HG03460 (cell line): ENCODE results near the gene SLC46A1.
A peak's percentile ranks its signal among the peaks of the same experiment; 100 is the strongest.

Experiments
- ATAC-seq: cut with Tn5 transposase; IDR thresholded peaks from one replicate; pipeline ENCODE4 v1.9.1; 2021; ENCODE audit not compliant: unreplicated experiment

The SLC46A1 gene

DNA sequence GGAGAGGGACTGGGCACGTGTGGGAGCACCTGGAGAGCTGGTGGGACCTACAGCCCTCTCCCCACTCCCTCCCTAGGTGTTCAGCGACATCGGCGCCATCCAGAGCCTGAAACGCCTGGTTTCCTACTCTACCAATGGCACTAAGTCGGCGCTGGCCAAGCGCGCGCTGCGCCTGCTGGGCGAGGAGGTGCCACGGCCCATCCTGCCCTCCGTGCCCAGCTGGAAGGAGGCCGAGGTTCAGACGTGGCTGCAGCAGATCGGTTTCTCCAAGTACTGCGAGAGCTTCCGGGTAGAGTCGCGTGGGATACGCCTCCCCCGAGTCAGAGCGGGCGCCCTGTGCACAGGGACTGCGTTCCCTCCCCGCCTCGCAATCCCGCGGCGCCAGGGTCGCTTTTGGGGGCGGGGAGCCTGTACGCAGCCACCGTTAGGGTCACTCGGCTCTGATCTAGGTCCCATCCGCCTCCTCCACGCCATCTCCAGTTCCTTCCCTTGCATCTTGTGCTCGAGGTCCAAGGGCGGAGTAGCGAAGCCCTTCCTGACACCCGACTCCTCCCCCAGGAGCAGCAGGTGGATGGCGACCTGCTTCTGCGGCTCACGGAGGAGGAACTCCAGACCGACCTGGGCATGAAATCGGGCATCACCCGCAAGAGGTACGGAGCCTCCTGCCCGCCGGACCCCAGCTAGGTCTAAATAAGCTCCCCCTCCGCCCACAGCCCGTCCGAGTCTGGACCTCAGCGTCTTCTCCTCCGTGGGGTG is 21.6 kb downstream of the SLC46A1 start:
- ATAC-seq = peak; percentile 56

DNA sequence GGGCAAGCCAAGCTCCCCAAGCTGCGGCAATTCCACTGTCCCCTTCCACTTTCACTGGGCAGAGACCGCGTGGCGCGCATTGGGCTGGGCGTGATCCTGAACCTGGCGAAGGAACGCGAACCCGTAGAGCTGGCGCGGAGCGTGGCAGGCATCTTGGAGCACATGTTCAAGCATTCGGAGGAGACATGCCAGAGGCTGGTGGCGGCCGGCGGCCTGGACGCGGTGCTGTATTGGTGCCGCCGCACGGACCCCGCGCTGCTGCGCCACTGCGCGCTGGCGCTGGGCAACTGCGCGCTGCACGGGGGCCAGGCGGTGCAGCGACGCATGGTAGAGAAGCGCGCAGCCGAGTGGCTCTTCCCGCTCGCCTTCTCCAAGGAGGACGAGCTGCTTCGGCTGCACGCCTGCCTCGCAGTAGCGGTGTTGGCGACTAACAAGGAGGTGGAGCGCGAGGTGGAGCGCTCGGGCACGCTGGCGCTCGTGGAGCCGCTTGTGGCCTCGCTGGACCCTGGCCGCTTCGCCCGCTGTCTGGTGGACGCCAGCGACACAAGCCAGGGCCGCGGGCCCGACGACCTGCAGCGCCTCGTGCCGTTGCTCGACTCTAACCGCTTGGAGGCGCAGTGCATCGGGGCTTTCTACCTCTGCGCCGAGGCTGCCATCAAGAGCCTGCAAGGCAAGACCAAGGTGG is 24.7 kb downstream of the SLC46A1 start:
- ATAC-seq = no peak

DNA sequence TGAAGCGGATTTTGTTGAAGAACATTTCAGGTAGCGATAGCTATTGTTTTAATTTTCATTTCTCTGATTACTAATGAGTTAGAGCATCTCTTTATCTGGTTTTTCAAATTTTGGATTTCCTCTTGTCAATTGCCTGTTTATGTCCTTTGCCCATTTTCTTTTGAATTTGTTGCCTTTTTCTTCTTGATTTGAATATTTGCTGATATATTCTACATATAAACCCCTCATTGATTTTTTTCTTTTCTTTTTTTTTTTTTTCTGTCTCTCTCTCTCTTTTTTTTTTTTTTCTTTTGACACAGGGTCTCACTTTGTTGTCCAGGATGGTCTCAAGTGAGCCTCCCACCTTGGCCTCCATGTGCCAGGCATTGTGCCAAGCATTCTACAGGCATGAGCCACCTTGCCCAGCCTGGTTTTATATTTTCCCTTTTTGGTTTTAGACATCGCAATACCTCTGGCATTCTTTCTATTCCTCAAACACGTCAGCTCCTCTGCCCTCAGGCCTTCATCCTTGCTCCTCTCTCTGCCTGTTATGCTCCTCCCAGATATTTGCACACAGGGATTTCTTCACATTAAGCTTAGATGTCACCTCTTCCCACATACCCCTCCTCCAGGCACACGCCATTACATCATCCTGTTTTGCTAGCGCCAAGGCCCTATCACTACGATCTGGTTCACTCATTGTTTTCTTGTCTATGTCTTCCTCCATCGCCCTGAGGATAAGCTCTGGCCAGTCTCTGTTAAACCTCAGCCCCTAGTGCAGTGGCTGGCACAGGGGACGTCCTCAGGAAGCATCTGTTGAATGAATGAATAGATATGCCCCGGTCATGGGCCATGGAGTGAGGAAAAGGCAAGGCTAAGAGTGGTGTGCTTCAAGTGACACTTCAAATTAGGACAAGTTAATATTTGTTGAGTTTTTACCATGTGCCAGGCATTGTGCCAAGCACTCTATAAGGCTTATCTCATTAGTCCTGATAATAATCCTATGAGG is 25.9 kb downstream of the SLC46A1 start:
- no peak for ATAC-seq

DNA sequence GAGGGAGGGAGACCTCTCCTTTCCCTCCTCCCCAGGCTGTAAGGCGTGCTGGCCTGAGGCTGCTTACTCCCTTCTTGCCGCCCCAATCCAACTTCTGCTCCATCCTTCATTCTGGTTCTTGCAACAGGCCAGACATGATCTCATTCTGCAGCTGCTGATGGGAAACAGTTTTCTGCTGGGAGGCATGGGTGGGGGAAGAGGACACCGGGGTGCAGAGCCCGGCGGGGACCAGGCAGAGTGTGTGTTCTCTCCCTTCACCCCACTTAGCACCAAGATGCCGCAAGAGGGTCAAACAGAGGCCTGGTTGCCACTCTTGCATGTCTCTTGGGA is 33.1 kb downstream of the SLC46A1 start:
- no peak for ATAC-seq

DNA sequence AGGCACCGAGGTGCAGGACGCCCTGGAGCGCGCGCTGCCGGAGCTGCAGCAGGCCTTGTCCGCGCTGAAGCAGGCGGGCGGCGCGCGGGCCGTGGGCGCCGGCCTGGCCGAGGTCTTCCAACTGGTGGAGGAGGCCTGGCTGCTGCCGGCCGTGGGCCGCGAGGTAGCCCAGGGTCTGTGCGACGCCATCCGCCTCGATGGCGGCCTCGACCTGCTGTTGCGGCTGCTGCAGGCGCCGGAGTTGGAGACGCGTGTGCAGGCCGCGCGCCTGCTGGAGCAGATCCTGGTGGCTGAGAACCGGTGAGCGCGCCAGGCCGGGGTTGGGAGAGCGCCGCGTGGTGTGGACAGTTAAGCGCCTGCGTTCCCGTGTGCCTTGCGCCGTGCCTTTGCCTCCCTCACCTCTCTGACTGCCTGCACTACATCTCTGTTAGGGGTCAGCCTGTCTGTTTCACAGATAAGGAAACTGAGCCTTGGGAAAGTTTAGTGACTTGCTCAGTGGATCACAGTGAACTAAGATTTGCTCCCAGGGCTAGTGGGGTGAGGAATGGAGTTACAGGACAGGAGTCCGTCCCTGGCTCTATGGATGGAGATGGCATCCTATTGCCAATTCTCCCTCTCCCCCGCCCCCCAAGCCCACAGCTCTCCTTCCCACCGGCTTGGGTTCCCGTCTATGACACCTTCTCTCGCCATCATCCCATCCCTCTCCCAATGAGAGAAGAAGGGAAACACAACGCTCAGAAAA is 33.6 kb downstream of the SLC46A1 start:
- ATAC-seq = peak; percentile 23

DNA sequence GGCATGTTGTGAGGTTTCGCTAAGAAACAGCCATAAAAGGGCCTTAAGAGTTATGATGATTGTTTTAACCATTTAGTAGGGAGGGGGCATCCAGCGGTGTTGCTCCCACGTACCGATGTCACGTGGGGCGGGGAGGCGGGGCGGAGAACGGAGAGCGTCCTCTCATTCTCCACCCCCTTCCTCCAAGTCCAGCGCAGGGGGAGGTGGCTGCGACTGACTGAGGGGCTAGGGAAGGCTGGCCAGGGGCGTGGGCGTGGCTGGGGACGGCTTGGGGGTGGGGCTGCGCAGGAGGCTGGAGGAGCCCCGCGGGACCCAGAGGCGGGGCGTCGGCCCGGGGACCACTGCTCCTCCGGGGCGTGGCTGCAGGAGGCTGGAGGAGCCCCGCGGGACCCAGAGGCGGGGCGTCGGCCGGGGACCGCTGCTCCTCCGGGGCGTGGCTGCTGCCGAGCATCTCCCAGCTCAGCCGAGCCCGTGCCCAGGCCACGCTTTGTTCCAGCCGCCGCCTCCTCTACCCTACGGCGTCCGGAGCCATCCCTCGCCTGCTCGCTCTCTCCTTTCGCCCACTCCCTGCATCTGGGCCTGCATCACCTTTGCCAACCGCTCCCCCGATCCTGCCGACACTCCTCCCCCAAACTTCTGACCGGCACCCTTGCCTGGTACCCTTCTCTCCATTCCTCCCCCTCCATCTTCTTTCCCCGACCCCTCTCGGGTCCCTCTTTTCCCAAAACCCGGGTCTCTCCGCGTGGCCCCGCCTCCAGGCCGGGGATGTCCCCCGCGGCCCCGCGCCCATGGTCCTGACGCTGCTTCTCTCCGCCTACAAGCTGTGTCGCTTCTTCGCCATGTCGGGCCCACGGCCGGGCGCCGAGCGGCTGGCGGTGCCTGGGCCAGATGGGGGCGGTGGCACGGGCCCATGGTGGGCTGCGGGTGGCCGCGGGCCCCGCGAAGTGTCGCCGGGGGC is 34.5 kb downstream of the SLC46A1 start, which contains the start of gene SARM1:
Gene SARM1 (plus strand): TSS at position 450 of the 958 bp plus-strand sequence. CDS start 339 bp downstream, at position 789.
- ATAC-seq = peak; percentile 68

DNA sequence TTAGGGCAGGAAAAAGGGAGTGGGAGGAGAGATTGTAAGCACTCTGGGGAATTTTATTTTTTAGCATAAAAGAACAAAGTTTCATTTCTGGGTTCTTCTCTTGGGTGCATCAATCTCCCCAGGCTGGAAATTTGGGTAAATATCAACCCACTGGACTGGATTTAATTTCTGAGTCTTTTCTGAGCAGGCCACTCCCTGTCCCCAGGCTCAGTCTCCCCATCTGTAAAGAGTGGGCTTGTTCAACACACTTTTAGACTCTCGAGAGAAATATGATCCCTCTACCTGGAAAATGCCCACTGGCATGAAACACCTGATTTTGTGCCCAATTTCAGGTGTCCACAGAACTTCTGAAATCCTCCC is 35.3 kb downstream of the SLC46A1 start:
- ATAC-seq = no peak

DNA sequence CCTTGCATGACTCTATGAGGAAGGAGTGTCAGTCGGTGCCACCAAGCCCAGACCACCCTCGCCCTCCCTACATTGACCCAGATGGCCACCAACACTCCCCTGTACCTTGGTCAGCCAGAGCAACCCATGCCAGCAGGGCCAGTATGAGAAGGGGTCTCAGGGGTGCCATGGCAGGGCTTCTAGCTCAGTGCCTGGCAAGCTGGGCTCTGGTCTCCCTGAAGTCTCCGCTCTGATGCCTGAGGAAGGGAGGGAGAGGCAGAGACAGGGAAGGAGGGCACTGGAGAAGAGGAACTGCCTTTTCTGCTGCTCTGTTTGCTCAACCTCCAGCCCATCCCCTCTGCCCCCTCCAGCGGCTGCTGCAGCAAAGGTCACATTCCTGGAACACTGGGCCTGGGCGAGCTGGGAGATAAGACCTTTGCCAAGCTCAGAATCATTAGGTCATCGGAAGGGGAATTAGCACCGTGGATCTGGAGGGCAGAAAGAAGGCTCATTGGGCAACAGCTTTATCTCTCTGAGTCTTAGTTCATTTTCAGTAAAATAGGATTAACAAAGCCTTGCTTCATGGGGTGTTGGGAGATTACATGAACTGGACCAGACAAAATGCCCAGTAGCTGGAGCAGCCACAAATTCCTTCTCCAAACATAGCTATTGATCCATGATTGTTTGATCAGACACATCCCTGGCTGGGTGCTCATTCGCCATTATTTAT is 35.8 kb downstream of the SLC46A1 start, which contains the start of gene VTN:
Gene VTN (minus strand): TSS at position 273 of the 709 bp plus-strand sequence. CDS start 104 bp downstream, at position 169.
- no peak for ATAC-seq

DNA sequence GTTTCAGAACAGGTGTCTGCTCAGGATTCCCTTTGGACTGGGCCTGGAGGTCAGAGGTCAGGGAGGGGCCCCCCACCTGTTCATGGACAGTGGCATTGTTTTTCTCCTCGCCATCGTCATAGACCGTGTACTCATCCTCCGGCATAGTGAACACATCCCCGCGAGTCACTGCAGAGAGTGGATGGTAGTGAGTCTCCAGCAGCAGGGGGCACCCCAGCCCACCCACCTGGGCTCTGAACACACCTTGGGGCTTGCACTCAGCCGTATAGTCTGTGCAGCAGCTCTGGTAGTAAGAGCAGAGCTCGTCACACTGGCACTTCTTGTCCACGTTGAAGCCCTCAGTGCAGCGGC is 36.4 kb downstream of the SLC46A1 start:
- no peak for ATAC-seq

DNA sequence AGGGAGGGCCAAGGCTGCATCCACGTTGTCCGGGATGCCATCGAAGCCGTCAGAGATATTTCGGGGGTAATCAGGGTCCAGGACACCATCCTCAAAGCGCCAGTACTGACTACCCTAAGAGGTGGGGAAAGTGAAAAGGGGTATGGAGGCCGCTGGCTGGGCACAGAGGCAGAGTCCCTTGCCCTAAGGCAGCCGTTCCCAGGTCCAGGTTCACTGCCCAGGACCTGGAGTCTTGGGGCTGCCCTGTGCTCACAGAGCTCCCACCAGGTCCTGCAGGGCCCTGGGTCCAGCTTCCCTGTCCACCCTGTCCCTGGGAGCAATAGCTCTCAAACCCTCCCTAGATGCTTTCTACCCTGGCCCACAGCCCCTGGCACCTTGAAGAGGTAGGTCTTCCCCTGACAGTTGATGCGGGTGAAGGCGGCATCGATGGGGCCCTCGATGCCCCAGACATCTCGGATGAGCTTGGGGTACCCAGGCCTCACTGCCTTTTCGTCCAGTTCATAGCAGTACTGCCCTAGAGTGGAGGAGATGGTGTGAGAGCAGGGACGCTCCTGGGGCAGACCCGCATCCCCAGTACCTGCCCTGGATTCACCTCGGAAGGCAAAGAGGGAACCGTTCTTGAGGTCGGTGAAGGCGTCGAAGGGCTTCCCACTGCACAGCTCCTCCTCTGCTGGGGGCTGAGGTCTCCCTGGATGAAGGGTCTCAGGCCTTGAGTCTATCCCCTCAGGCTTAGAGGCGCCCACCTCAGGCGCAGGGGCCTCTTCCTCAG is 36.9 kb downstream of the SLC46A1 start:
- ATAC-seq = no peak

DNA sequence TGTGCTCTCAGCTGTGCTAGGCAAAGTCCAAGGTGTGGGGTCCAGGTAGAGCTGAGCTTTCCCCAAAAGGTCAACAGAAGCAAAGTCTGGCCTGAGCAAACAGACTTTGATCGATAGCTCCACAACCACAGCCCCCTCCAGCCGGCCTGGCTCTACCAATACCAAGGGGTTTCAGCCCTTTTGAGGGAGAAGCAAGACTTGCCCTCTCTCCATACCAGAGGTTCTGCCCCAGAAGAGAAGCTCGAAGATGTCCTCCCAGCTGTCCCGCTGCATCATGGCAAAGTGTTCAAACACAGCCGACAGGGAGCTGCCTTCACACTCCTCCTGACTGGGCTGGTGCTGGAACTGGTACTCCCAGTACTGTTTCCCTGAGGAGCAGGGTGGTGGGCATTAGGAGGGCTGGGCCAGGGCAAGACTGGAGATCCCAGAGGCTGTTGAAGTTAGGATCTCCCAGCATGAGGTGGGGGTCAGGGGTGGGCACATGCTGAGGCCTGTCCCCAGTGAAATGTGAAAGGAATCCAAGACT is 37.6 kb downstream of the SLC46A1 start:
- ATAC-seq = no peak

DNA sequence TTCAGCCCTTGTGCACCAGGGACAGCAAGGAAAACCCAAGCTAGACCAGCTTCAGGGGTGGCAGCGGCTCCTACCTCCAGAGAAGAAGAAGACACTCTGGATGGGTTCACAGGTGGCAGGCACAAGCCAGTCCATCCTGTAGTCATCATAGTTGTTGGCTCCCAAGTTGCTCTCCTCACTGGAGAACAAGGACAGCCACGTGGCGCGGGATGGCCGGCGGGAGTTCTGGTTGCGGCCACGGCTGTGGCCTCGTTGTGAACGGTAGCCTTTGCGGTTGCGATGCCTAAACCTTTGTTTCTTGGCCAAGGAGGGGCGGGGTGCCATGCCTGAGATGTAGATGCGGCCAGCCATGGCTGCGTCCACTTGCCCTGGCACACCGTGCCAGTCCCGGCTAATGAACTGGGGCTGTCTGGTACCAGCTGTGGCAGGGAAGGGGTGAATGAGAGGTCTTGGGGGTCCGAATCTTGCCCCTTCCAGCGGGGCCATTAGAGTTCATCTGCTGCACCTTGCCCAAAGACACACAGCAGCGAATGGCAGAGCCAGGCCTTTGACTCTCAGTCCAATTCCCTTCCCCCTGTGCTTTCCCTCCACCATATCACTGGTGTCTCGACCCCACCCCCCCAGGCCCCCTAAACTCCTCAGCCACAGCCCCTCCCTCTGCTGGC is 38.2 kb downstream of the SLC46A1 start:
- ATAC-seq = no peak

DNA sequence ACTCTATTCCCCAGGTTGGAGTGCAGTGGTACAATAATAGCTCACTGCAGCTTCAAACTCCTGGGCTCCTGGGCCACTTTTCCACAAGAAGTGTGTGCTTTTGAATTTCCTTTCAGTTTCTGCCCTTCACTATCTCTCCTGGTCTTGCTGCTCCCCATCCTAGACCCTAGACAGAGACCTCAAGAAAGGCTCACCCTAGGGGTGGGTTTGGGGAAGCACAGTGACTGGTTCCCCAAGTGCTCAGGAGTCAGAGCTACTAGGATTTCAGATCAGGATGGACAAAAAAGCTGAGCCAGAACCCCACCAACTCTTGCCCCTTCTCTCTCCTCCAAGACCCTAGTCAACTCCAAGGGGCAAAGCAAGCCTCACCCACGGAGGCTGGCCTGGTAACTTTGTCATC is 39.4 kb downstream of the SLC46A1 start:
- ATAC-seq = no peak

DNA sequence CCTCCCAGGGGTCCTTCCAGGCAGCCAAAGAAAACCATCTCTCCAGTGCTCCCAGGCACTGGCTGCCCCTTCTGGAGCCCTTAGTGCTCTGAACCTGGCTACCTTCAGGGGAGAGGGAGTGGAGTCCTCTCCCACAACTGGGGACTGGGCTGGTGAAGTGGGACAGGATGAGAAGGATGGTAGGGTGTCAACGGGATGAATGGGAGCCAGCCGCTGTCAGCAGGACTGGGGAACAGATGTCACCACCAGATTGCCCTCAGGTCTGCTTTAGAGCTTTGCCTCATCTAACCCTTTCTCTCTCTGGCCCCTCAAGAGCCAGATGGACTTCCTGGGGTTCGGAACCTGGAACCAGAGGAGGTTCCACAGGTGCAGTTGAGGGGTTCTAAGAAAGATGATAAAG is 40.5 kb downstream of the SLC46A1 start:
- no peak for ATAC-seq

DNA sequence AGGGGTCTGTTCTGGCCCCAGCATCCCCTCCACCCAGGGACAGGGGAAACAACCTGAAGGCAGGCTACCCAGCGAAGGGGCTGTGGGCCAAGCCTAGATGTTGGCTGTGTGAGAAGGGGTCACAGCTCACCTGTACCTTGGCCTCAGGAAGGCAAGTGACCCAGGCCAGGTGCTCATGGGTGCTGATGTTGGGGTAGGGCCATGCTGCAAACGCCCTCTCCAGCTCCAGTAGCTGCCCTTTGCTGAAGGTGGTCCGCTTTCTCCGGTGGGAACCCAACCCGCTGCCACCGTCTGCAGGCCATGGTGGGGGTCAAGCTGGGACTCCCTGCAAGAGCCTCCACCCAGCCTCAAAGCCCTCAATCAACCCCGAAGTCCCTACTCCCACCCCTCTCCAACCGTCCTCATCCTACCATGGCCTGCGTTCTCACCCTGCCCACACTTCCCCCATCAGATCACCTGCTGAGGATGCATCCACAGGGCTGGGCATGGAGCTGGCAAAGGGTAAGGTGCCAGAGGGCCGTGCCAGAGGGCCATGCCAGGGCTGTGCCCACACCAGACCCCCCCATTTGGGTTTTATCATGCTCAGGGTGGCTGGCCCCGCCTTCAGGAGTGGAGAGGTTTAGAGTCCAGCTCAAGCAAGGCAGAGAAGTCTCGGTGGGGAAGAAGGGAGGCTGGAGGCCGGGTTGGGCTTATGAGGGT is 41.2 kb downstream of the SLC46A1 start, which contains the start of gene SEBOX:
Gene SEBOX (minus strand): TSS at position 535 of the 699 bp plus-strand sequence. CDS start 48 bp downstream, at position 487.
- ATAC-seq = no peak

DNA sequence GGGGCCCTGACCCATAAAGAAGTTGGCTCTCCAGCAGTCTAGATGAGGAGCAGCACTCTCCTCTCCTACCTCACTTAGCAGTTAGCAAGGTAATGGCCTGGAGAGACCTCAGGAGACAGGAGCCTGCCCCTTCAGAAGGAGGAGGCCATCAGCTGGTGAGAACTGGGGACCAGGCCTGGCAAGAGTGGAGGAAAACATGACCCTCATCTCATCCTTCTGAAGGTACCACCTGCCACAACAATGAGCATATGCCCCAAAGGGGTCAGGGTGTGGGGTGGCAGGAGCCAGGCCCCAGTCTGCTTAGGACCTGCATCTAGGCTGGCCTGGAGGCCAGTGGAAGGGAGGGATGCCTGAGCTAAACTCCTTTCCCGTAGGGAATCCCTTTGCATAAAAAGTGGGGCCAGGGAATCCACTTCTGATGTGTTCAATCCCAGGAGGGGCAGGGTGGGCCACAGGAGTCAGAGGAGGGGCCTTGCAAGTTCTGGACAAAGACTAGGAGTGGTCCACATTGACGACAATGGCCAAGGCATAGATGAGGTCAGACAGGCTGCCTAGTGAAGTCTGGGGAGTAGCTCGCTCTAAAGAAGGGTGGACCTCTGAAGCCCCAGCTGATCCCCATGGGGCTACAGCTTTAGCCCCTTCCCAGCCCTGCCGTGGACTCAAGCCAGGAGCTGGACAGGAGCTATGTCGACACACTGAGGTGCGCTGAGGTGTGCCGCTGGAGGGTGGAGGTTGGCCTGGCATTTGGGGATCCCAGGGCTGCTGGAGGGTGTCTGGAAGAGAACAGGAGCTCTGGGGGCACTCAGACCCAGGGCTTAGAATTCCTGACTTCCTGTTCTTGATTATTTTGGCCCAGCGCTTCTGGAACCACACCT is 42.0 kb downstream of the SLC46A1 start:
- no peak for ATAC-seq
